Mucosa of descending colon (tissue), 3 donors: ENCODE measurements around the gene PBX3. TPM values are rescaled to one million over a fixed set of nuclear protein-coding genes. Genes with fewer than 3 reads are reported as not detected.
A peak's percentile ranks its signal among the peaks of the same experiment; 100 is the strongest.

ENCODE experiments used
- ATAC-seq: fragments of 200-7000 bp; cut with Tn5 transposase; one replicate; pipeline ENCODE4 v1.9.1; 2020; ENCODE audit warnings: mild to moderate bottlenecking, moderate library complexity
- DNase-seq, 3 donors: peaks; one replicate each; pipeline ENCODE4 v3.0.0-alpha.2; 2020
- H3K36me3 ChIP-seq: fragments of 200-600 bp; one replicate; pipeline ENCODE4 v1.8.0; 2021; ENCODE audit warnings: low read depth, mild to moderate bottlenecking
- H3K4me1 ChIP-seq: fragments of 200-600 bp; one replicate; pipeline ENCODE4 v1.8.0; 2021; ENCODE audit warnings: low read depth, mild to moderate bottlenecking
- H3K4me3 ChIP-seq: fragments of 200-600 bp; one replicate; pipeline ENCODE4 v1.8.0; 2021; ENCODE audit warnings: mild to moderate bottlenecking
- H3K9me3 ChIP-seq: fragments of 200-600 bp; one replicate; pipeline ENCODE4 v1.8.0; 2021; ENCODE audit warnings: mild to moderate bottlenecking
- CTCF ChIP-seq: fragments of 200-600 bp; IDR thresholded peaks from one replicate; pipeline ENCODE4 v1.8.0; 2022; ENCODE audit warnings: antibody characterized with exemption, mild to moderate bottlenecking
- intact Hi-C, 2 donors: fragments of 100-400 bp; cut with DNase I in 1 of 2; cut with micrococcal nuclease in 1 of 2; formaldehyde crosslinking; loops; one replicate each; pipeline versions ENCODE4 v1.11.0 to v1.11.1; 2022; cut with DNase I, micrococcal nuclease
- total RNA-seq, 3 donors: library from RNA; stranded (reverse); fragmentation: NEBNext Ultra II Directional in 2 of 3; extraction: Animal tissue kit (Norgen Biotek cat#: 25700) in 2 of 3; gene quantifications; one replicate each; pipeline versions ENCODE4 v1.2.1 to v1.2.4, GENCODE V29; 2021 to 2023
- donor health status: DM: no; HTN: no; CAD: no; lungs with moderate emphysema.
- donor health status: DM: no; HTN: no; CAD: no.
- donor health status: DM: no; HTN: yes; CAD: no.

Gene PBX3
- total RNA-seq, 3 donors from 2014 or later: 11.7 to 71.7 (median 17.4) TPM

GRCh38 chr9:125932746-125933455, 185.7 kb downstream of the PBX3 start:
- Histone ChIP-seq H3K4me1 (no peaks in the 10 kb centered on the region), H3K4me3 (no peak overlapping the region), H3K36me3 (no peaks in the 10 kb centered on the region), H3K9me3 (no peaks in the 10 kb centered on the region)
- TF ChIP-seq CTCF: no peak
- DNase-seq (no peak), ATAC-seq (no peak)
- intact Hi-C loops: no loop called here

DNA sequence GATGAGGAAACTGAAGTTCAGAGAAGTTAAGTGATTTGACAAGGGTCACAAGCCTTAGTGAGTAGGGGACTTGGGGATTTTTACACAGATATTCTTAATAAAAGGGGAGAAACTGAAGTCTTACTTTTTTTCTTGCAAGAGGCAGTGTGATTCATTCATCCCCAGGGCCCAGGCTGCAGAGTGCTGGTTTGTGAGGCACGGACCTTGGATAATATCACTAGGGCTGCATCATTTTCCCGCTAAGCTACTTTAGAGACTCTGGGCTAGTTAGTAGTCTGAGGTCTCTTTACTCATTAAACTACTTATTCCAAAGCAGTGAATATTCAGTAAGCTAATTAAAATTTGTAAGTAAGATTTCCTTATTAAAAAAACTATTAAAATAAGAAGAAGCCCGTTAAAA, 195.0 kb downstream of the PBX3 start:
- no peaks in the 10 kb centered on the region for H3K4me1 ChIP-seq
- intact Hi-C loops: no loop called here
- no peak for DNase-seq
- H3K9me3 ChIP-seq: peaks cover 3% of the 10 kb centered on the region
- H3K36me3 ChIP-seq: no peaks in the 10 kb centered on the region
- H3K4me3 ChIP-seq: no peak overlapping the region
- no peak for TF ChIP-seq CTCF
- no peak for ATAC-seq

- H3K4me3 ChIP-seq: no peak overlapping the region
- TF ChIP-seq CTCF: no peak
- H3K9me3 ChIP-seq: peaks cover 3% of the 10 kb centered on the region
- no peaks in the 10 kb centered on the region for H3K4me1 ChIP-seq
- no peak for DNase-seq
- H3K36me3 ChIP-seq: no peaks in the 10 kb centered on the region
- intact Hi-C loops: no loop called here
- ATAC-seq: no peak
Measured at GRCh38 chr9:125943831-125944230, 196.7 kb downstream of the PBX3 start.

DNA sequence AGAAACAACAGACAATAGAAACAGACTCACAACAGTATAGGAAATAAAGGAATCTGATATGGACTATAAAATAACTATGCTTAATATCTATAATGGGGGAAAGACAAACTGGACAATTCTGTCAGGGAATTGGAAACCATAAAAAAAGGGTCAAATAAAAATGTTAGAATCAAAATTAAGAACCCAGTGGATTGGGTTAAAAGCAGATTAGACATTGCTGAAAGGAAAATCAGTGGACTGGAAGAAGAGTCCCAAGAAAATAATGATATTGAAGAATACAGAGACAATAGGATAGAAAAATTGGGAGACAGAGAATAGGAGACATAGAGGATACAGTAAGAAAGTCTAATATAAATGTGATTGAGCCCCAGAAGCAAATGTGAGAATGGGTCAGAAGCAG, 199.2 kb downstream of the PBX3 start:
- Histone ChIP-seq H3K9me3 (peaks cover 3% of the 10 kb centered on the region), H3K4me3 (no peak overlapping the region), H3K36me3 (no peaks in the 10 kb centered on the region), H3K4me1 (peaks cover 10% of the 10 kb centered on the region)
- TF ChIP-seq CTCF: no peak
- intact Hi-C loops: no loop called here
- ATAC-seq (no peak), DNase-seq (no peak)

DNA sequence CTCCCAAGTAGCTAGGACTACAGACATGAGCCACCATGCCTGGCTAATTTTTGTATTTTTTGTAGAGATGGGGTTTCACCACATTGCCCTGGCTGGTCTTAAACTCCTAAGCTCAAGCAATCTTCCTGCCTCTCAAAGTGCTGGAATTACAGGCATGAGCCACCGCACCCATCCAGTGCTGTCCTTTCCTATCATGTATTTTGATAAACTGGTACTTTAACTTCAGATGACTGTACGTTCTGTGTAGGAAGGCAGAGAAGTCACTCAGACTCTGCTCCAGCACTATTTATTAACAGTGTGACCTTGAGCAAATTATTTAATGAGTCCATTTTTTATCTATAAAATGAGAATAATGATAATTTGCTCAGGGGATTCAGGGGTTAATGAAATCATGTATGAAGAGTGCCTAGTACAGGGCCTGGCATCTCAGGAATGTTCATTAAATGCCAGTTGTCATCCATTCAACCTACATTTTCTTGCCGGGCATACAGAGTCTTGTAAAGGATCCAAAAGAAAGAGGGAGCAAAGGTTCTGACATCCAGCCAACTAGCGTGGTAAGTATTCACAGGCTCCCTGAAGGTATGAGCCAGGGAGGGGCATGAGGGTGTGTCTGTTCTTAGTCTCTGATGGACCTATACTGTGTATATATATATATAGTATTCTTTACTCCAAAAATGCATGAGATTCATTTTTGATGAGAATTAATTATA, 201.9 kb downstream of the PBX3 start:
- Histone ChIP-seq H3K9me3 (peaks cover 3% of the 10 kb centered on the region), H3K4me1 (peaks cover 10% of the 10 kb centered on the region), H3K4me3 (no peak overlapping the region), H3K36me3 (no peaks in the 10 kb centered on the region)
- intact Hi-C loops: no loop called here
- TF ChIP-seq CTCF: no peak
- peak in 1 of 3 donors; percentile 81 for DNase-seq
- peak; percentile 80 for ATAC-seq
